Stimulated activated CD4-positive, alpha-beta T cell treated with anti-CD3 and anti-CD28 coated beads, TNF-alpha, amount 100 ng/mL, for 1 hour (primary cell): Measurements from ENCODE around the gene PGGHG.
"Not testable (repeated sequence)": the region's sequence is repeated elsewhere in the genome, so short reads cannot be mapped to it uniquely, and the experiment has no call there.

Experiments
- DNase-seq, 3 donors: peaks; one replicate each; pipeline ENCODE4 v3.0.0-alpha.2; 2020; ENCODE audit warnings: low read depth in 3 of 3, low spot score in 1 of 3

The PGGHG gene

DNA sequence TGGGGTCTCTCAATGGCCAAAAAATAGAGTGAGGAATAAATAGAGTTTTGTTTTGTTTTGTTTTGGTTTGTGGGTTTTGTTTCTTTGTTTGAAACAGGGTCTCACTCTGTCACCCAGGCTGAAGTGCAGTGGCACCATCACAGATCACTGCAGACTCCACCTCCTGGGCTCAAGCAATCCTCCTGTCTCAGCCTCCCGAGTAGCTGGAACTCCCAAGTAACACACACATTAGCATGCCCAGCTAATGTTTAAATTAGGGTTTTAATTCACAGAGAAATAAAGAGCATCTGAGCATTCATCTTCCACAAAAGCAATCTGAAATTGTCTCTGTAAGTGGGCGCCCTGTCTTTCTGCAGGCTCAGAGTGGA is 40.9 kb downstream of the PGGHG start:
- no peak for DNase-seq

DNA sequence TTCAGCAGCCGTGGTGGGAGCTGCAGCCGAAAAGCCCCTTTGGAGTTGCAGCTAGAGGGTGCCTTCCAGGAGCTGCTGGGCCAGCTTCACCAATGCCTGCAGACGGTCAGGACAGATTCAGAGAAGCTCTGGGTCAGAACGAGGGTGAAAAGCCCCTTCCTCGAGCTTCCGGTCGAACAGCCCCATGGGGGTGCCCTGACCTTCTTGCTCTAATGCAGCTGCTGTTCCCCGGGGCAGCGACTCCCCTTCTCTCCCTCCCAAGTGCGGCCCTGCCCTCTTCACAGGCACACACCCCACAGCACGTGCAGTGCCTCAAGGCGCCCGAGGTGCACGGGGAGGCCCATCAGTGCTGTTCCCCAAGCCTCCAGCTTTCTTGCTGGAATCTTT is 41.4 kb downstream of the PGGHG start:
- DNase-seq: no peak

GRCh38 chr11:330694-331357 is 41.9 kb downstream of the PGGHG start:
- DNase-seq: no peak

DNA sequence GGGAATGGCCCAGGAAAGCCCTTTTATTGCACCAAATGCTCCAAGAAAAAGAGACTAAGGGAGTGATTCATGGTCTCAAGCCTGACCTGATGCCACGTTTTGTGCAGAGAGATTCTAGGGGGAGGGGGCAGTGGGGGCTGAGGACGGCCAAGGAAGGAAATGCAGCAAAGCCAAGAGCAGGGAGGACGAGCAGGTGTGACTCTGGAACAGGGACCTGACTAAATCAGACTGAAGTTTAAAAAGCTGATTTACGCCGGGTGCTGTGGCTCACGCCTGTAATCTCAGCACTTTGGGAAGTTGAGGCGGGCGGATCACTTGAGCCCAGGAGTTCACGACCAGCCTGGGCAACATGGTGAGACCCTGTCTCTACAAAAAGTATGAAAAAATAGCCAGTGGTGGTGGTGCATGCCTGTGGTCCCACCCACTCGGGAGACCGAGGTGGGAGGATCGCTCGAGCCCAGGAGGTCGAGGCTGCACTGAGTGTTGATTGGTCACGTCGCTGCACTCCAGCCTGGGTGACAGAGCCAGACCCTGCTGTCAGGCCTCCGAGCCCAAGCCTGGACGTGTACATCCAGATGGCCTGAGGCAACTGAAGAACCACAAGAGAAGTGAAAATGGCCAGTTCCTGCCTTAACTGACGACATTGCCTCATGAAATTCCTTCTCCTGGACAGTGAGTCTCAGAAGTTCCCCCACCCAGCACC is 42.6 kb downstream of the PGGHG start:
- no peak for DNase-seq

DNA sequence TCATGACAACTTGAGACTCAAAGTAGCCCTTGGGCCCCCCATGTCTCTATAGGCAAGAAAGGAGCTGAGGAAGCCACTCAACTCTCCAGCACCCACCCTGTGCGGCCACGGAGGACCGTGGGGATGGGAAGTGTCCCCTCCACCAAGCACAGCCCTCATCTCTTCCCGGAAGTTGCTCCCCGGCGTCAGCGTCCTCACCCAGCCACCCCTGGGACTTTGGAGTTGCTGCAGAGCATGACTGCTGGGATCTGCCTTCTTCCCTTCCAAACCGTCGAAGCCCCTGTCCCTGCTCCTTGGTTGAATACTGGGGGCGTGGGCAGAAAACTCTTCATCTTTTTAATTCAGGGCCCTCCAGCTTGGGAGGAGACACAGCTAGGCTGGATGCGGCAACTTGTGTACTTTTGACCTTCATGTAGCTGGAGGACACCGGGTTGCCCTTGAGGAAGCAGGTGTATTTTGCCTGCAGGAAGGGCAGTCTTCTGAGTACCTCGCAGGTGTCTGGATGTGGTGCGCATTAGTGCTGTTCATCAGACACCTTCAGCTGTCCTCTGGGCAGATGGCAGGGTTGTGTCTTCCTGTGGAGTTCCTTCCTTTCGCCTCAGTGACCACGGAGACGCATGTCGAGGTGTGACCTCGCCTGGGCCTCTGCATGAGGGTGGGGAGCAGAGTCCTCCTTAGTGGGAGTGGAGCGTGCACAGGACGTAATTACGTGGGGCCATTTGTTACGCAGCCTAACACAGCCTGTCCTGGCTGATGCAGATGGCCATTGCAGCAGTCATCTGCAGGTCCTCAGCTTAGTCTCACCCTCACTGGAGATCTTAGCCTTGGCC is 43.9 kb downstream of the PGGHG start:
- no peak for DNase-seq

GRCh38 chr11:333616-334263 is 44.8 kb downstream of the PGGHG start:
- DNase-seq: not testable (repeated sequence)

GRCh38 chr11:334264-334994 is 45.5 kb downstream of the PGGHG start:
- DNase-seq: no peak

GRCh38 chr11:335779-336658 is 47.1 kb downstream of the PGGHG start:
- no peak for DNase-seq

GRCh38 chr11:336659-337198 is 47.8 kb downstream of the PGGHG start:
- DNase-seq: no peak

- DNase-seq: no peak
These were observed 48.8 kb downstream of the PGGHG start for GRCh38 chr11:337711-338110.

- DNase-seq: no peak
These were observed 51.0 kb downstream of the PGGHG start for GRCh38 chr11:339963-340362.

DNA sequence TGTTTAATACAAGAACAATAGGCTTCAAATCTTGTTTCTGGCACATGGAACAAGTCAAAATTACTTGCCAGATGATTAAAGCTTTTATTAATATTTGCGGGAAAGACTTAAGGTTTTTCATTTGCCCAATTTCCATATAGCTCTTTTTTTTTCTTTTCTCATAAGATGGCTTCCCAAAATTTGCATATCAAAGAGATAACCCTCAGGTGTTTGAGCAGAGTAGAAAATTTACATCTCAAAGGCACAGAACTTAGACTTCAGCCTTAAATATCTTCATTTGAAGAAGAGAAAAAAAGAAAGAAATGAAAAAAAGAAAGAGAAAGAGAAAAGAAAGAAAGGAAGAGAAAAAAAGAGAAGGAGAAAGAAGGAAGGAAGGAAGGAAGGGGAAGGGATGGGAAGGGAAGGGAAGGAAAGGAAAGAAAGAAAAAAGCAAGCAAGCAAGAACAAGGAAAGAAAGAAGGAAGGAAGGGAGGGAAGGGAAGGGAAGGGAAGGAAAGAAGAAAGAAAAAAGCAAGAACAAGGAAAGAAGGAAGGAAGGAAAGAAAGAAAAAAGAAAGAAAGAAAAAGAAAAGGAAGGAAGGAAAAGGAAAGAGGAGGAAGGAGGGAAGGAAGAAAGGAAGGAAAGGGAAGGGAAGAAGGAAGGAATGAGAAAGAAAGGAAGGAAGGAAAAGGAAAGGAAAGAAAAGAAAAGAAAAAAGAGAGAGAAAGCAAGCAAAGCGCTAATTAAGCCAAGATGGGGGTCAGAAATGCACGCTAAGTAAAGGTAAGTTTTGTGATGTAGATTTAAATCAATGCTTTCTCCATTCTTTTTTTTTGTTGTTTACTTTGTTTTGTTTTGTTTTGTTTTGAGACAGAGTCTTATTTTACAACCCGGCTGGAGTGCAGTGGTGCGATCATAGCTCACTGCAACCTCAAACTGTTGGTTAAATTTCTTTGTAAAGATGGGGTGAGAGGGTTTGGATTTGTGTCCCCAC is 51.9 kb downstream of the PGGHG start:
- no peak for DNase-seq

- no peak for DNase-seq
These were observed 53.4 kb downstream of the PGGHG start for GRCh38 chr11:342328-342727.

DNA sequence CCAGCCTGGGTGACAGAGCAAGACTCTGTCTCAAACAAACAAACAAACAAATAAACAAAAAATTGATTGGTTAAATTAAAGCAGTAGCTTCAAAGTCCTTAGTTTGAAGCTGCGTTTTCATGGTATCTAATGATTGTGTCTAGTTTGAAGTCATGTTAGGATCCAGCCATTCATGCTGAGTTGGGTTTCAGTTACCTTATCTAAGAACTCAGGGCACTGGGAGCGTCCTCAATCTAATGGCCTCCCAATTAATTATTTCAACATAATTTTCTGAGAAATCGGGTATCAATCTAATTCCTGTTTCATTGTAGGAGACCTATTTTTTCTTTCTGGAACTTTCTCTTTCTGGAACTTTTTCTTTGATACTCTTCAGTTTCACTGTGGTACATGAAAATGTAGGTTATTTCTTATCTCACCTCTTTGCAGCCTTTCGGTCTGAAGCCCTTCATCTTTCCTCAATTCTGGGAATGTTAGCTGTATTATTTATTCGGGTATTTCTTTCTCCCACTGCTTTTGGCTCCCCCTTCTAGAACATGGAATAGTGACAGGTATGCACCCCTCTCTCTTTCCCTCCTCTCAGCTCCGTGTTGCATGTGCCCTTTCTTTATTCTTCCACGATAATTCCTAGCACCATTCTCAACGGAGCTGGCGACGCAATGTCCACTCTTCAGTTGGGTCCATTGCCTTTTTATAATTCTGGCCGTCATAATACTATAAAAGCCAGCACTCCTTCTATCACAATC is 56.1 kb downstream of the PGGHG start:
- DNase-seq: no peak
